Mucosa of descending colon (tissue), 3 donors: ENCODE measurements around the gene ADAMTS17. TPM values are rescaled to one million over a fixed set of nuclear protein-coding genes. Genes with fewer than 3 reads are reported as not detected.

Source experiments
- ATAC-seq: fragments of 200-7000 bp; cut with Tn5 transposase; one replicate; pipeline ENCODE4 v1.9.1; 2020; ENCODE audit warnings: mild to moderate bottlenecking, moderate library complexity
- DNase-seq, 3 donors: peaks; one replicate each; pipeline ENCODE4 v3.0.0-alpha.2; 2020
- H3K36me3 ChIP-seq: fragments of 200-600 bp; one replicate; pipeline ENCODE4 v1.8.0; 2021; ENCODE audit warnings: low read depth, mild to moderate bottlenecking
- H3K4me1 ChIP-seq: fragments of 200-600 bp; one replicate; pipeline ENCODE4 v1.8.0; 2021; ENCODE audit warnings: low read depth, mild to moderate bottlenecking
- H3K4me3 ChIP-seq: fragments of 200-600 bp; one replicate; pipeline ENCODE4 v1.8.0; 2021; ENCODE audit warnings: mild to moderate bottlenecking
- H3K9me3 ChIP-seq: fragments of 200-600 bp; one replicate; pipeline ENCODE4 v1.8.0; 2021; ENCODE audit warnings: mild to moderate bottlenecking
- intact Hi-C, 2 donors: fragments of 100-400 bp; cut with DNase I in 1 of 2; cut with micrococcal nuclease in 1 of 2; formaldehyde crosslinking; loops; one replicate each; pipeline versions ENCODE4 v1.11.0 to v1.11.1; 2022; cut with DNase I, micrococcal nuclease
- total RNA-seq, 3 donors: library from RNA; stranded (reverse); fragmentation: NEBNext Ultra II Directional in 2 of 3; extraction: Animal tissue kit (Norgen Biotek cat#: 25700) in 2 of 3; gene quantifications; one replicate each; pipeline versions ENCODE4 v1.2.1 to v1.2.4, GENCODE V29; 2021 to 2023
- TF ChIP-seq, protein P1 (sequence below): fragments of 200-600 bp; IDR thresholded peaks from one replicate; pipeline ENCODE4 v1.8.0; 2022; ENCODE audit warnings: antibody characterized with exemption, mild to moderate bottlenecking
- donor health status: DM: no; HTN: no; CAD: no; lungs with moderate emphysema.
- donor health status: DM: no; HTN: no; CAD: no.
- donor health status: DM: no; HTN: yes; CAD: no.

ADAMTS17 gene
- total RNA-seq, 3 donors from 2014 or later, result 5.2 to 13.8 (median 6.3) TPM

DNA sequence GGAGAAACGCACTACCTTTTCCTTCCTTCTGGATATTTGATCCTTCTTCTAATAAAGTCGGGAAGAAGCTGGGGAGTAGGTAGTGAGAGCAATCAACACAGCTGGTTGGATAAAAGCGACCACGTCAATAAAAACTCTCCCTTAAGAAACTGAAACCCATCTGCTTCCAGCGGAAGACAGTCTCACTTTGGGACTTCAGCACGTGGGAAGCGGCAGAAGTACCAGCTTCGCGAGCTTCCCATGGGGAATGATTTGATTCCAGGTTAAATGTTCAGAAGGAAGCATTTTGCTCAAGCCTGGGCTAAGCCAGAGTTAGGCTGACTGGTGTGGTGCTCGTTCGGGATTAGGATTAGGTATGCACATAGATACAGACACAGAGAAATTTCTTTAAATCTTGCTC is 346.2 kb downstream of the ADAMTS17 start:
- no peaks in the 10 kb centered on the region for H3K36me3 ChIP-seq
- ATAC-seq, result no peak
- TF ChIP-seq, protein P1, sequence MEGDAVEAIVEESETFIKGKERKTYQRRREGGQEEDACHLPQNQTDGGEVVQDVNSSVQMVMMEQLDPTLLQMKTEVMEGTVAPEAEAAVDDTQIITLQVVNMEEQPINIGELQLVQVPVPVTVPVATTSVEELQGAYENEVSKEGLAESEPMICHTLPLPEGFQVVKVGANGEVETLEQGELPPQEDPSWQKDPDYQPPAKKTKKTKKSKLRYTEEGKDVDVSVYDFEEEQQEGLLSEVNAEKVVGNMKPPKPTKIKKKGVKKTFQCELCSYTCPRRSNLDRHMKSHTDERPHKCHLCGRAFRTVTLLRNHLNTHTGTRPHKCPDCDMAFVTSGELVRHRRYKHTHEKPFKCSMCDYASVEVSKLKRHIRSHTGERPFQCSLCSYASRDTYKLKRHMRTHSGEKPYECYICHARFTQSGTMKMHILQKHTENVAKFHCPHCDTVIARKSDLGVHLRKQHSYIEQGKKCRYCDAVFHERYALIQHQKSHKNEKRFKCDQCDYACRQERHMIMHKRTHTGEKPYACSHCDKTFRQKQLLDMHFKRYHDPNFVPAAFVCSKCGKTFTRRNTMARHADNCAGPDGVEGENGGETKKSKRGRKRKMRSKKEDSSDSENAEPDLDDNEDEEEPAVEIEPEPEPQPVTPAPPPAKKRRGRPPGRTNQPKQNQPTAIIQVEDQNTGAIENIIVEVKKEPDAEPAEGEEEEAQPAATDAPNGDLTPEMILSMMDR, result no peak
- no peaks in the 10 kb centered on the region for H3K9me3 ChIP-seq
- no peak for DNase-seq
- no peak overlapping the region for H3K4me3 ChIP-seq
- H3K4me1 ChIP-seq, result no peaks in the 10 kb centered on the region
- intact Hi-C loops, result no loop called here

DNA sequence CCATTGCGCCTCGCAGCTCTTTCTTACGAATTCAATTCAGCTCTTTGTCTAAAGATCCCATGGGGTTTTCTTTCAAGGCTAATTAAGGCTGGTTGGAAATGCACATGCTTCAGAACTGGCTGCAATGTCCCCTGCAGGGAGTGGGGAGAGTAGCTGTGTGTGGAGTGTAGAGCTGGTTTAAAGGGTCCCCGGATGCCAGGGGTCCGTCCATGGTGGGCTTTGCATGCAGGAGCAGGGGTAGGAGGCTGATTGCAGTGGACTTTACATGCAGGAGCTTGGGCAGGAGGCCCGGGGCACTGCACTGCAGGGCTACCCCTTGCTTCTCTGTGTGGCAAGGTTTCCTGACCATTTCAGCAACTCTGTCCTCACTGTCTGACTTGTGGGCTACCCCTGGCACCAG is 346.9 kb downstream of the ADAMTS17 start:
- Histone ChIP-seq H3K9me3 (no peaks in the 10 kb centered on the region), H3K4me1 (no peaks in the 10 kb centered on the region), H3K36me3 (no peaks in the 10 kb centered on the region), H3K4me3 (no peak overlapping the region)
- DNase-seq (no peak), ATAC-seq (no peak)
- intact Hi-C loops, result no loop called here
- TF ChIP-seq, protein P1, result no peak

DNA sequence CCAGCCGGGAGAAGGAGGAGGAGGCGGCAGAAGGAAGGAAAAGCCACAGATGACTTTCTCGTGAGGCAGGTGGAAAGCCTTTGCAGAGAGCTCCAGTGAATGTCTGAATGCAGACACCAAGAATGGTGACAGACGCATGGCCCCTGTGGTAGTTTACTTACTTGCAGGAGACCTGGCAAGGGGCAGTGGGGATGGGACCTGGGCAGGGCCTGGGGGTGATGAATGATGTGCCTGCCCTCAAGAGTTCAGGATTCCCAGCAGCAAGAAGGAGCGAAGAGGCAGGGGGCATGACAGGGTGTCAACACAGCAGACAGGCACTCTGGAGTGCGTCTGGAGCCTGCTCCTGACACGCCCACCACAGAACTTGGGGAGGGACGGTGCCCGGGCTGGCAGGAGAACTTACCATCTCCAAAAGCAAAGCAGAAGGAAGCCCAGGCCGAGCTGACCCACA is 348.1 kb downstream of the ADAMTS17 start:
- TF ChIP-seq, protein P1, result no peak
- ATAC-seq, result no peak
- DNase-seq, result no peak

DNA sequence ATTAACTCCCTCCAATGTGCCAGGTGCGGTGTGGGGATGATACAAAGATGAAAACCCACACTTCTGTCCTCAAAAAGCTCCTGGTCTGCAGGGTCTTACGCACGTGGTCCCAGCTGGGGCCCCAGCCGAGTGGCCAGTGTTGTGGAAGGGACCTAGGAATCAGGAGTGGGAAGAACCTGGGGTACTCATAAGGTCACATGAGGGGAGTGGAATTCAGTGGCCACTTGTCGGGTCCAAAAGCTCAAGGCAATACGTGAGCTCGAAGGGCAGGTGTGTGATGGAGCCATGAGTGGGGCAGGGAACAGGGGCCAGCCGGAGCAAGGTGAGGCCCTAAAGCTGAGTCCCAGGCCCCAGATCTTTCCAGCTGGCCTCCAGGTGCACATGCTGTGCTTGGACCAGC is 348.5 kb downstream of the ADAMTS17 start:
- ATAC-seq, result no peak
- no peaks in the 10 kb centered on the region for H3K9me3 ChIP-seq

More for the DNA sequence above, 348.1 kb downstream of the ADAMTS17 start:
- Histone ChIP-seq H3K4me1 (no peaks in the 10 kb centered on the region), H3K4me3 (no peak overlapping the region), H3K36me3 (no peaks in the 10 kb centered on the region), H3K9me3 (no peaks in the 10 kb centered on the region)
- intact Hi-C loops, result no loop called here

DNA sequence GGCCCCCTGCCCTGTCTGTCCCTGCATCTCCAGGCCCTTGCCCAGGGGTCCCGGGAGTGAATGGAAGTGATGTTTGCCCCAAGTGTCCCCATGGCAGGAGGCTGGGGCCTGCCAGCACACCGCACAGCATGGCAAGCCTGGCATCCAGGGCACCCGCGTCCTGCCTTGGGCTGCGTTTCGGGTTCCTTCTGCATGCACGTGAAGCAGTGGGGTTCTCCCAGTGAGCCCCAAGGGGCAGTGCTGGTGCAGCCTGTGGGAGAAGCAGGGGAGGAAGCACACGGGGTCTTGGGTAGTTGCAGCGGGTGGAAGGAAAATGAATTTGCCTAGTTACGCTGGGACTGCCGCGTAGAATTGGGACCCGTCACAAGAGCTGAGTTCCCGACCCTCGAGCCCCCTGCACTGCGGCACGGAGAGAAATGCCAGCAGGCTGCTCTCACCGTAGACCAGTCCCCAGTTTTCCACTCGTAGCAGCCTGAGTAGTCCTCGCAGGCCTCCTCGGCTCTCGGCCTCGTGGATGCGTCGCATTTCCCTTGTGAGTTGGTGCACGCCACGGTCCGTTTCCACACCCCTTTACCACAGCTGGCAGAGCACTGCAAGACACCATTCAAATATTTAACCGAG is 349.1 kb downstream of the ADAMTS17 start:
- H3K9me3 ChIP-seq, result no peaks in the 10 kb centered on the region
- TF ChIP-seq, protein P1, result no peak
- H3K4me3 ChIP-seq, result no peak overlapping the region
- intact Hi-C loops, result no loop called here
- no peaks in the 10 kb centered on the region for H3K36me3 ChIP-seq
- DNase-seq (no peak), ATAC-seq (no peak)
- no peaks in the 10 kb centered on the region for H3K4me1 ChIP-seq

More for the DNA sequence above, 348.5 kb downstream of the ADAMTS17 start:
- TF ChIP-seq, protein P1, result no peak
- no peak overlapping the region for H3K4me3 ChIP-seq
- no peak for DNase-seq
- no peaks in the 10 kb centered on the region for H3K36me3 ChIP-seq
- intact Hi-C loops, result no loop called here
- H3K4me1 ChIP-seq, result no peaks in the 10 kb centered on the region

DNA sequence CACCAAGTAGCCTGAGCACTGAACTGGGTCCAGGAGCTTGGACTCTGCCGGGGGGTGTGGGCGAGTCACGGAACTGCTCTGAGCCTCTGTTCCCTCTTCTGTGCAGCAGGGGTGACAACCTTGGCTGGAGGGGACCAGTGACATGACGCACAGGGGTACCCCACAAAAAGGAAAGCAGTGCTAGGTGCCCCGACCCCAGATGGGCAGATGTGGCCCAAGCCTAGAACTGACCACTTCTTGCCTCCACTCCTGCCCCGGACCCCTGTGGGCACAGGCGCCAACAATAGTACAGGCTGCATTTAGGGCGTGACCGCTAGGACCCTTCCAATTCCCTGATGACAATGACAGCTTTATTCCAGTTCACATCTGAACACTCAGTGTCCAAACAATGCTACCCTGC is 352.7 kb downstream of the ADAMTS17 start:
- Histone ChIP-seq H3K4me1 (no peaks in the 10 kb centered on the region), H3K9me3 (no peaks in the 10 kb centered on the region), H3K36me3 (no peaks in the 10 kb centered on the region), H3K4me3 (no peak overlapping the region)
- intact Hi-C loops, result no loop called here
- DNase-seq (no peak), ATAC-seq (no peak)
- TF ChIP-seq, protein P1, result no peak
